ENCODE data around the gene VAV1. TPM values are rescaled to one million over a fixed set of nuclear protein-coding genes. Genes with fewer than 3 reads are reported as not detected.
A peak's percentile ranks its signal among the peaks of the same experiment; 100 is the strongest.

The VAV1 gene
- total and polyA plus RNA-seq, 8 donors = 1.7 to 130 (median 3.9) TPM

GRCh38 chr19:6801485-6802086 lies 29.1 kb downstream of the VAV1 start:
- intact Hi-C loops (cut with DNase I; ENCODE audit: low total_unique reads) = no loop called here
- 6 to 10% (median 8%) methylated on average over 17 to 19 of the region's 19 CpGs for WGBS, 5 donors
- peak; percentile 65 to 78 for DNase-seq
- Histone ChIP-seq H3K27ac (peak overlapping the region in 4 of 5 donors; percentile 32 to 81 (median 64)), H3K4me1 (peaks cover 5 to 29% (median 9%) of the 10 kb centered on the region in 4 donors), H3K27me3 (peaks cover 0 to 42% (median 0%) of the 10 kb centered on the region in 3 donors), H3K4me3 (peak overlapping the region; percentile 21 to 37 (median 36)), H3K36me3 (no peaks in the 10 kb centered on the region), H3K9me3 (no peaks in the 10 kb centered on the region)
- no peak for TF ChIP-seq EP300 (IDR thresholded peaks at IDR 0.05)
- peak in 1 of 3 donors; percentile 15 for TF ChIP-seq POLR2AphosphoS5 (IDR thresholded peaks at IDR 0.05)
- TF ChIP-seq POLR2A (IDR thresholded peaks at IDR 0.05) = no peak
- no peak for TF ChIP-seq CTCF (IDR thresholded peaks at IDR 0.05)

- peak; percentile 37 to 39 for DNase-seq
- peaks cover 0 to 38% (median 0%) of the 10 kb centered on the region in 3 donors for H3K27me3 ChIP-seq
- H3K36me3 ChIP-seq = no peaks in the 10 kb centered on the region
- no peak for TF ChIP-seq POLR2A (IDR thresholded peaks at IDR 0.05)
- TF ChIP-seq CTCF (IDR thresholded peaks at IDR 0.05) = no peak
- no peak for TF ChIP-seq EP300 (IDR thresholded peaks at IDR 0.05)
- no peak for TF ChIP-seq POLR2AphosphoS5 (IDR thresholded peaks at IDR 0.05)
- intact Hi-C loops (cut with DNase I; ENCODE audit: low total_unique reads) = no loop called here
- no peaks in the 10 kb centered on the region for H3K9me3 ChIP-seq
- H3K4me1 ChIP-seq = peaks cover 5 to 29% (median 9%) of the 10 kb centered on the region in 4 donors
- H3K4me3 ChIP-seq = peak overlapping the region in 1 of 4 donors; percentile 36
- peak overlapping the region in 3 of 5 donors; percentile 1 to 81 (median 75) for H3K27ac ChIP-seq
- WGBS, 5 donors = 45 to 60% (median 56%) methylated on average over 9 of the region's 9 CpGs
Observed at GRCh38 chr19:6802336-6803035, 30.0 kb downstream of the VAV1 start.

- TF ChIP-seq CTCF (IDR thresholded peaks at IDR 0.05) (no peak), POLR2A (IDR thresholded peaks at IDR 0.05) (no peak), EP300 (IDR thresholded peaks at IDR 0.05) (no peak), POLR2AphosphoS5 (IDR thresholded peaks at IDR 0.05) (no peak)
- Histone ChIP-seq H3K4me3 (no peak overlapping the region), H3K36me3 (no peaks in the 10 kb centered on the region), H3K4me1 (peaks cover 5 to 29% (median 9%) of the 10 kb centered on the region in 4 donors), H3K9me3 (no peaks in the 10 kb centered on the region), H3K27ac (peak overlapping the region in 2 of 5 donors; percentile 75 to 81), H3K27me3 (peaks cover 0 to 38% (median 0%) of the 10 kb centered on the region in 3 donors)
- intact Hi-C loops (cut with DNase I; ENCODE audit: low total_unique reads) = no loop called here
- WGBS, 5 donors = 64 to 70% (median 66%) methylated on average over 8 of the region's 8 CpGs
- DNase-seq = peak in 1 of 2 donors; percentile 5
Observed at GRCh38 chr19:6803036-6803404, 30.5 kb downstream of the VAV1 start.

GRCh38 chr19:6806488-6806887 lies 34.0 kb downstream of the VAV1 start:
- H3K9me3 ChIP-seq = no peaks in the 10 kb centered on the region
- no peak overlapping the region for H3K27ac ChIP-seq
- 83 to 95% (median 88%) methylated on average over 4 of the region's 4 CpGs for WGBS, 5 donors
- no peak for DNase-seq
- H3K27me3 ChIP-seq = peaks cover 0 to 24% (median 0%) of the 10 kb centered on the region in 3 donors
- no peaks in the 10 kb centered on the region for H3K36me3 ChIP-seq
- no peak overlapping the region for H3K4me3 ChIP-seq
- H3K4me1 ChIP-seq = peaks cover 3 to 12% (median 3%) of the 10 kb centered on the region in 4 donors
- intact Hi-C loops (cut with DNase I; ENCODE audit: low total_unique reads) = no loop called here
- TF ChIP-seq EP300 (IDR thresholded peaks at IDR 0.05) (no peak), POLR2A (IDR thresholded peaks at IDR 0.05) (no peak), POLR2AphosphoS5 (IDR thresholded peaks at IDR 0.05) (no peak), CTCF (IDR thresholded peaks at IDR 0.05) (no peak)
